Fibroblast of peridontal ligament (primary cell): Measurements from ENCODE around the gene CSF3R.

Experiments used
- DNase-seq: peaks from one replicate; pipeline ENCODE4 v3.0.0-alpha.2; 2010; ENCODE audit errors: extremely low read depth

The CSF3R gene

GRCh38 chr1:36420409-36420808 is 62.3 kb downstream of the CSF3R start:
- DNase-seq: peak; percentile 79

GRCh38 chr1:36419569-36419968 is 63.1 kb downstream of the CSF3R start:
- DNase-seq: peak; percentile 30

GRCh38 chr1:36419140-36419539 is 63.6 kb downstream of the CSF3R start:
- DNase-seq: no peak

- no peak for DNase-seq
Measured at GRCh38 chr1:36417931-36418330, 64.8 kb downstream of the CSF3R start.
